GM23338 (cell line): ENCODE data around the gene FKBP7. TPM values are rescaled to one million over a fixed set of nuclear protein-coding genes. Genes with fewer than 3 reads are reported as not detected.

Experiments
- ATAC-seq: fragments of 200-7000 bp; cut with Tn5 transposase; 3 replicates; pipeline ENCODE4 v1.9.1; 2020
- DNase-seq: peaks from one replicate; pipeline ENCODE4 v3.0.0-alpha.2; 2015; ENCODE audit warnings: low spot score
- H2AFZ ChIP-seq: fragments of 200-600 bp; sonication (generic); 2 replicates; pipeline ENCODE4 v1.8.0; 2016; ENCODE audit warnings: antibody characterized with exemption, mild to moderate bottlenecking, moderate library complexity
- H3F3A ChIP-seq: fragments of 200-600 bp; sonication (generic); replicated peaks from 2 replicates; pipeline ENCODE4 v1.8.0; 2017; ENCODE audit warnings: antibody characterized with exemption, mixed run types, low read depth
- H3K27ac ChIP-seq: fragments of 200-600 bp; sonication (generic); 2 replicates; pipeline ENCODE4 v1.6.1; 2016; ENCODE audit warnings: low read depth
- H3K27me3 ChIP-seq: fragments of 200-600 bp; sonication (generic); 2 replicates; pipeline ENCODE4 v1.8.0; 2016; ENCODE audit warnings: mild to moderate bottlenecking, mixed run types, moderate library complexity; ENCODE audit not compliant: insufficient read depth
- H3K36me3 ChIP-seq: fragments of 200-600 bp; sonication (generic); 2 replicates; pipeline ENCODE4 v1.8.0; 2016; ENCODE audit warnings: mild to moderate bottlenecking; ENCODE audit not compliant: insufficient read depth
- H3K4me1 ChIP-seq: fragments of 200-600 bp; sonication (generic); 2 replicates; pipeline ENCODE4 v1.8.0; 2016; ENCODE audit warnings: mild to moderate bottlenecking, moderate library complexity; ENCODE audit not compliant: insufficient read depth
- H3K4me2 ChIP-seq: fragments of 200-600 bp; sonication (generic); 2 replicates; pipeline ENCODE4 v1.7.1; 2017; ENCODE audit warnings: mixed run types
- H3K4me3 ChIP-seq: fragments of 200-600 bp; sonication (generic); 2 replicates; pipeline ENCODE4 v1.6.1; 2016; ENCODE audit warnings: mixed run types
- H3K79me2 ChIP-seq: fragments of 200-600 bp; sonication (generic); replicated peaks from 2 replicates; pipeline ENCODE4 v1.8.0; 2017; ENCODE audit warnings: mild to moderate bottlenecking; ENCODE audit not compliant: insufficient read depth
- H3K9me2 ChIP-seq: fragments of 200-600 bp; sonication (generic); 2 replicates; pipeline ENCODE4 v1.8.0; 2017; ENCODE audit not compliant: insufficient read depth
- H4K20me1 ChIP-seq: fragments of 200-600 bp; sonication (generic); replicated peaks from 2 replicates; pipeline ENCODE4 v1.8.0; 2017; ENCODE audit warnings: mild to moderate bottlenecking; ENCODE audit not compliant: insufficient read depth
- H3K27ac Mint-ChIP-seq: 2 replicates; pipeline ENCODE4 v1.8.0; 2020; ENCODE audit warnings: inconsistent platforms, mild to moderate bottlenecking, moderate library complexity, mixed read lengths
- H3K27me3 Mint-ChIP-seq: 3 replicates; pipeline ENCODE4 v1.8.0; 2022; ENCODE audit warnings: low read depth, mild to moderate bottlenecking, moderate library complexity, mixed read lengths, inconsistent platforms; ENCODE audit not compliant: insufficient read depth, poor library complexity
- H3K36me3 Mint-ChIP-seq: 3 replicates; pipeline ENCODE4 v1.8.0; 2021; ENCODE audit warnings: low read depth, mild to moderate bottlenecking, inconsistent platforms, moderate library complexity, mixed read lengths
- H3K4me1 Mint-ChIP-seq: 3 replicates; pipeline ENCODE4 v1.8.0; 2020; ENCODE audit warnings: mild to moderate bottlenecking, inconsistent platforms, mixed read lengths
- H3K4me3 Mint-ChIP-seq: 3 replicates; pipeline ENCODE4 v1.8.0; 2021; ENCODE audit warnings: moderate library complexity, mild to moderate bottlenecking, inconsistent platforms, mixed read lengths
- H3K9me3 Mint-ChIP-seq: 3 replicates; pipeline ENCODE4 v1.8.0; 2020; ENCODE audit warnings: moderate library complexity, mild to moderate bottlenecking, inconsistent platforms, mixed read lengths
- CREB1 ChIP-seq: fragments of 250-450 bp; sonication (Bioruptor Pico); IDR thresholded peaks from 2 replicates; pipeline ENCODE4 v1.5.0; 2020; ENCODE audit warnings: low read depth, mild to moderate bottlenecking, moderate library complexity
- CTCF ChIP-seq, 2 experiments: fragments of 200-600 bp in 1 of 2; sonication (generic) in 1 of 2; conservative IDR thresholded peaks; 2 replicates each; pipeline versions ENCODE4 v1.5.1 to v1.6.1; 2016 to 2017; ENCODE audit warnings: antibody characterized with exemption in 2 of 2, low read depth in 2 of 2, mild to moderate bottlenecking in 2 of 2, moderate library complexity in 1 of 2
- ETS1 ChIP-seq: IDR thresholded peaks from 2 replicates; pipeline ENCODE4 v1.6.1; 2016; ENCODE audit warnings: antibody characterized with exemption
- EZH2 ChIP-seq: fragments of 200-600 bp; sonication (generic); IDR thresholded peaks from one replicate; pipeline ENCODE4 v1.8.0; 2017; ENCODE audit warnings: antibody characterized with exemption, mild to moderate bottlenecking, low read depth; ENCODE audit not compliant: unreplicated experiment
- EZH2phosphoT487 ChIP-seq: fragments of 200-600 bp; sonication (generic); IDR thresholded peaks from one replicate; pipeline ENCODE4 v1.8.1; 2018; ENCODE audit warnings: antibody characterized with exemption; ENCODE audit not compliant: unreplicated experiment
- JUNB ChIP-seq: IDR thresholded peaks from one replicate; pipeline ENCODE4 v1.6.1; 2016; ENCODE audit warnings: antibody characterized with exemption; ENCODE audit not compliant: unreplicated experiment
- NANOG ChIP-seq: IDR thresholded peaks from 2 replicates; pipeline ENCODE4 v1.6.1; 2016; ENCODE audit warnings: antibody characterized with exemption, borderline replicate concordance
- POLR2AphosphoS5 ChIP-seq: IDR thresholded peaks from 2 replicates; pipeline ENCODE4 v1.6.1; 2016; ENCODE audit warnings: antibody characterized with exemption, low read depth
- REST ChIP-seq: IDR thresholded peaks from one replicate; pipeline ENCODE4 v1.6.1; 2018; ENCODE audit warnings: antibody characterized with exemption; ENCODE audit not compliant: unreplicated experiment
- STAT1 ChIP-seq: IDR thresholded peaks from one replicate; pipeline ENCODE4 v1.6.1; 2016; ENCODE audit warnings: antibody characterized with exemption; ENCODE audit not compliant: unreplicated experiment
- ZNF114 ChIP-seq: fragments of 250-450 bp; sonication (Bioruptor Pico); IDR thresholded peaks from 2 replicates; pipeline ENCODE4 v1.5.0; 2020; ENCODE audit warnings: mild to moderate bottlenecking, moderate library complexity
- ZNF331 ChIP-seq: fragments of 250-450 bp; sonication (Bioruptor Pico); IDR thresholded peaks from 2 replicates; pipeline ENCODE4 v1.5.0; 2020; ENCODE audit warnings: low read depth, mild to moderate bottlenecking, moderate library complexity
- ZNF462 ChIP-seq: fragments of 250-450 bp; sonication (Bioruptor Pico); IDR thresholded peaks from 2 replicates; pipeline ENCODE4 v1.5.0; 2020; ENCODE audit warnings: mild to moderate bottlenecking, moderate library complexity
- polyA plus RNA-seq: library from polyadenylated mRNA; unstranded; fragments of >200 nt; fragmentation: Nextera tagmentation; extraction: Ambion mirVana; gene quantifications from 2 replicates; pipeline ENCODE4 v1.2.1, GENCODE V29; 2016
- total RNA-seq: library from RNA; depleted of rRNA; stranded (reverse); fragments of >200 nt; shearing (Covaris generic); gene quantifications from 2 replicates; pipeline ENCODE4 v1.2.3, GENCODE V29; 2014

FKBP7 gene
- total and polyA plus RNA-seq, 2 experiments from 2014 or later = 8.3 to 9.0 TPM

- ATAC-seq = no peak
- Histone ChIP-seq H3K4me2 (no peak overlapping the region), H3K36me3 (no peaks in the 10 kb centered on the region), H3K27ac (no peak overlapping the region), H3K4me1 (0 out of 2 replicates have a peak, but pooled peaks cover 5% of the 10 kb centered on the region), H3K27me3 (no peaks in the 10 kb centered on the region), H3F3A (no peaks in the 10 kb centered on the region), H3K9me2 (no peaks in the 10 kb centered on the region), H3K4me3 (no peak overlapping the region), H2AFZ (no peak overlapping the region), H4K20me1 (no peaks in the 10 kb centered on the region; the same call in 1 of the 2 replicates), H3K79me2 (no peaks in the 10 kb centered on the region)
- TF ChIP-seq ZNF462 (no peak), ETS1 (no peak), POLR2AphosphoS5 (no peak), ZNF331 (CRISPR knock-in tag) (no peak), EZH2phosphoT487 (no peak), EZH2 (no peak), CREB1 (CRISPR knock-in tag) (no peak), REST (no peak), ZNF114 (CRISPR knock-in tag) (no peak), NANOG (no peak), STAT1 (no peak), JUNB (no peak), CTCF (conservative IDR thresholded peaks at IDR 0.05; ENCODE audit: low read depth in 2 of 2) (no peak)
- Mint-ChIP-seq H3K4me3 (no peak overlapping the region), H3K27ac (no peak overlapping the region), H3K9me3 (no peaks in the 10 kb centered on the region), H3K27me3 (peaks cover 2% of the 10 kb centered on the region), H3K4me1 (peaks cover 13% of the 10 kb centered on the region; the same call in 2 of the 3 replicates), H3K36me3 (no peaks in the 10 kb centered on the region)
- no peak for DNase-seq
Observed at GRCh38 chr2:178512484-178512883, 34.1 kb upstream of the FKBP7 start.
